LNCAP (cell line): ENCODE measurements around the gene ZNF195.

Experiments used
- TF ChIP-seq, protein P1 (sequence below): fragments of 450-650 bp; IDR thresholded peaks from 2 replicates; pipeline ENCODE4 v1.5.1; 2017; ENCODE audit warnings: mild to moderate bottlenecking

The ZNF195 gene

GRCh38 chr11:3342709-3343108, 36.2 kb downstream of the ZNF195 start:
- TF ChIP-seq, protein P1, sequence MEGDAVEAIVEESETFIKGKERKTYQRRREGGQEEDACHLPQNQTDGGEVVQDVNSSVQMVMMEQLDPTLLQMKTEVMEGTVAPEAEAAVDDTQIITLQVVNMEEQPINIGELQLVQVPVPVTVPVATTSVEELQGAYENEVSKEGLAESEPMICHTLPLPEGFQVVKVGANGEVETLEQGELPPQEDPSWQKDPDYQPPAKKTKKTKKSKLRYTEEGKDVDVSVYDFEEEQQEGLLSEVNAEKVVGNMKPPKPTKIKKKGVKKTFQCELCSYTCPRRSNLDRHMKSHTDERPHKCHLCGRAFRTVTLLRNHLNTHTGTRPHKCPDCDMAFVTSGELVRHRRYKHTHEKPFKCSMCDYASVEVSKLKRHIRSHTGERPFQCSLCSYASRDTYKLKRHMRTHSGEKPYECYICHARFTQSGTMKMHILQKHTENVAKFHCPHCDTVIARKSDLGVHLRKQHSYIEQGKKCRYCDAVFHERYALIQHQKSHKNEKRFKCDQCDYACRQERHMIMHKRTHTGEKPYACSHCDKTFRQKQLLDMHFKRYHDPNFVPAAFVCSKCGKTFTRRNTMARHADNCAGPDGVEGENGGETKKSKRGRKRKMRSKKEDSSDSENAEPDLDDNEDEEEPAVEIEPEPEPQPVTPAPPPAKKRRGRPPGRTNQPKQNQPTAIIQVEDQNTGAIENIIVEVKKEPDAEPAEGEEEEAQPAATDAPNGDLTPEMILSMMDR = no peak

DNA sequence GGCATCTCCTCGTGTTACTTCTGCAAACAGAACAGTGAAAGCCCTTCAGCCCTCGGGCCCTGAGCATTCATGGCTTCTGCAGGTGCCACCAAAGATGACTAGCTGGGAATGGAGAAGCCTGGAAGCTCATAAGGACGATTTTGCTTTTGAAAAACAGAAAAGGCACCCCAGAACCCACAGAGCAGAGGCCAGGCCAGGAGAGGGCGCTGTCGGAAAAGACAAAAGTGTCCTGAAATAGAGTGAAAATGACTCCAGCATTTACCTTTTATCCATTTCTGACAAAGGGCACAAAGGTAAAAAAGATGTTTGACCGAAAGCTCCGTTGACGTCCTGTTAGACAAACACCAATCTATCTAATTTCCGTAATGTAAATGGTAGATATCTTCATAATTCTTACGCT, 37.6 kb downstream of the ZNF195 start:
- TF ChIP-seq, protein P1 = peak; percentile 62

- TF ChIP-seq, protein P1 = no peak
These were observed 38.9 kb downstream of the ZNF195 start for GRCh38 chr11:3340025-3340424.

DNA sequence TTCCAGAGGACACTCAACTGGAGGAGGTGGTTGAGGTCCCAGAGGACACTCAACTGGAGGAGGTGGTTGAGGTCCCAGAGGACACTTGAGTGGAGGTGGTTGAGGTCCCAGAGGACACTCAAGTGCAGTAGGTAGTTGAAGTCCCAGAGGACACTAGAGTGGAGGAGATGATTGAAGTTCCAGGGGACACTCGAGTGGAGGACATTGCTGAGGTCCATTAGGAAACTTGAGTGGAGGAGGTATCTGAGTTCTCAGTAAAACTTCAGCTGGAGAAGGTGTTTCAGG, 39.7 kb downstream of the ZNF195 start:
- TF ChIP-seq, protein P1 = no peak

DNA sequence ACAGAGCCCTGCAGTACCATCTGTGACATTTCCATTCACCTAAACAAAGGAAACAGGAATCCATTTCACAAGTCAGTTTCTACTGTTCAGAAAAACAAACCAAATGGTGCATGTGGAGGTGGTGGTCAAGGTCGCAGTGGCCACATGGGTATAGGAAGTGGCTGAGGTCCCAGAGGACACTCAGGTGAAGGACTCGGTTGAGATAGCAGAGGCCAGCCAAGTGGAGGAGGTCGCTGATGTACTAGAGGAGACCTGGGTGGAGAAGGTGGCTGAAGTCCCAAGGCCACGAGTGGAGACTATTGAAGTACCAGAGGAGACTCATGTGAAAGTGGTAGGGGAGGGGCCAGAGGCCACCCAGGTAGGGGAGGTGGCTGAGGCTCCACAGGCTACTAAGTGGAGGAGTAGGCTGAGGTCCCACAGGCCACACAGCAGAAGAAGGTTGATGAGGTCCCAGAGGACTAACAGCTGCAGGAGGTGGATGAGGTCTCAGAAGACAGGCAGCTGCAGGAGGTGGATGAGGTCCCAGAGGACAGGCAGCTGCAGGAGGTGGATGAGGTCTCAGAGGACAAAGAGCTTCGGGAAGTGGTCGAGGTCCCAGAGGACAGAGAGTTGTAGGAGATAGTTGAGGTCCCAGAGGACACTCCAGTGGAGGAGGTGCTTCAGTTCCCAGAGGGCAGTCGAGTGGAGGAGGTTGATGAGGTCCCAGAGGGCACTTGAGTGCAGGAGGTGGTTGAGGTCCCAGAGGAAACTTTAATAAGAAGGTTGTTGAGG, 40.2 kb downstream of the ZNF195 start:
- TF ChIP-seq, protein P1 = no peak
